Lower lobe of right lung (tissue), 2 donors: Measurements from ENCODE around the gene RNPEPL1. TPM values are rescaled to one million over a fixed set of nuclear protein-coding genes. Genes with fewer than 3 reads are reported as not detected.

Experiments used
- ATAC-seq, 2 donors: fragments of 200-7000 bp; cut with Tn5 transposase; one replicate each; pipeline ENCODE4 v1.9.1; 2020 to 2022; ENCODE audit warnings: mild to moderate bottlenecking in 2 of 2, moderate library complexity in 2 of 2
- DNase-seq: peaks from one replicate; pipeline ENCODE4 v3.0.0-alpha.2; 2020
- H3K27ac ChIP-seq: fragments of 200-600 bp; one replicate; pipeline ENCODE4 v1.8.0; 2022
- H3K27me3 ChIP-seq: fragments of 200-600 bp; one replicate; pipeline ENCODE4 v1.8.0; 2022; ENCODE audit warnings: low read depth
- H3K36me3 ChIP-seq: fragments of 200-600 bp; one replicate; pipeline ENCODE4 v1.8.0; 2022; ENCODE audit warnings: mild to moderate bottlenecking
- H3K4me1 ChIP-seq: fragments of 200-600 bp; one replicate; pipeline ENCODE4 v1.8.0; 2022
- H3K4me3 ChIP-seq: fragments of 200-600 bp; one replicate; pipeline ENCODE4 v1.8.0; 2022; ENCODE audit warnings: mild to moderate bottlenecking
- H3K9me3 ChIP-seq: fragments of 200-600 bp; one replicate; pipeline ENCODE4 v1.8.0; 2022
- intact Hi-C: fragments of 100-400 bp; cut with DNase I; formaldehyde crosslinking; loops from one replicate; pipeline ENCODE4 v1.11.0; 2022
- total RNA-seq: library from RNA; stranded (reverse); fragmentation: NEBNext Ultra II Directional; extraction: Animal tissue kit (Norgen Biotek cat#: 25700); gene quantifications from one replicate; pipeline ENCODE4 v1.2.1, GENCODE V29; 2021
- TF ChIP-seq, protein P1 (sequence below): fragments of 200-600 bp; IDR thresholded peaks from one replicate; pipeline ENCODE4 v1.8.0; 2022; ENCODE audit warnings: antibody characterized with exemption, mild to moderate bottlenecking
- donor health status: DM: no; HTN: yes; CAD: no; lungs with severe emphysema.

Gene RNPEPL1
- total RNA-seq, 1 donor from 2014 or later: 102 TPM

DNA sequence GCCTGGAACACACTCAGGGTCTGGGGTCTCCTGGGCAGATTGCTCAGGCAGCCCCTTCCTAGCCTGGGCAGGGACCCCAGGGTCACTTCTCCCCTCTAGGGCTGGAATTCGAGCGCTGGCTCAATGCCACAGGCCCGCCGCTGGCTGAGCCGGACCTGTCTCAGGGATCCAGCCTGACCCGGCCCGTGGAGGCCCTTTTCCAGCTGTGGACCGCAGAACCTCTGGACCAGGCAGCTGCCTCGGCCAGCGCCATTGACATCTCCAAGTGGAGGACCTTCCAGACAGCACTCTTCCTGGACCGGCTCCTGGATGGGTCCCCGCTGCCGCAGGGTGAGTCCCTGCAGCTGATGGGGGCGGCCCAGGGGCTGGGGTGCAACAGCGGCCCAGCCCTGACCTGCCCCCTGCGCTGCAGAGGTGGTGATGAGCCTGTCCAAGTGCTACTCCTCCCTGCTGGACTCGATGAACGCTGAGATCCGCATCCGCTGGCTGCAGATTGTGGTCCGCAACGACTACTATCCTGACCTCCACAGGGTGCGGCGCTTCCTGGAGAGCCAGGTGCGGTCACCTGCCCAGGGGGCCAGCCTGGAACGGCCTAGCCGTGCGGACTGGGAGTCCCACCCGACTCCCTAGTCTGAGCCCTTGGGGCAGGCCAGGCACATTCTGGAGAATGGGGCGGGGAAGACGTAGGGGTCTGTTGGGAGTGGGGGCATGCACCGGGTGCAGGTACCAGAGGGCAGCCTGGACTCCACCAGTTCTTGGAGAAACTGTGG is 8.3 kb downstream of the RNPEPL1 start:
- H3K36me3 ChIP-seq: peaks cover 65% of the 10 kb centered on the region
- no peak for ATAC-seq
- peak; percentile 41 for DNase-seq

DNA sequence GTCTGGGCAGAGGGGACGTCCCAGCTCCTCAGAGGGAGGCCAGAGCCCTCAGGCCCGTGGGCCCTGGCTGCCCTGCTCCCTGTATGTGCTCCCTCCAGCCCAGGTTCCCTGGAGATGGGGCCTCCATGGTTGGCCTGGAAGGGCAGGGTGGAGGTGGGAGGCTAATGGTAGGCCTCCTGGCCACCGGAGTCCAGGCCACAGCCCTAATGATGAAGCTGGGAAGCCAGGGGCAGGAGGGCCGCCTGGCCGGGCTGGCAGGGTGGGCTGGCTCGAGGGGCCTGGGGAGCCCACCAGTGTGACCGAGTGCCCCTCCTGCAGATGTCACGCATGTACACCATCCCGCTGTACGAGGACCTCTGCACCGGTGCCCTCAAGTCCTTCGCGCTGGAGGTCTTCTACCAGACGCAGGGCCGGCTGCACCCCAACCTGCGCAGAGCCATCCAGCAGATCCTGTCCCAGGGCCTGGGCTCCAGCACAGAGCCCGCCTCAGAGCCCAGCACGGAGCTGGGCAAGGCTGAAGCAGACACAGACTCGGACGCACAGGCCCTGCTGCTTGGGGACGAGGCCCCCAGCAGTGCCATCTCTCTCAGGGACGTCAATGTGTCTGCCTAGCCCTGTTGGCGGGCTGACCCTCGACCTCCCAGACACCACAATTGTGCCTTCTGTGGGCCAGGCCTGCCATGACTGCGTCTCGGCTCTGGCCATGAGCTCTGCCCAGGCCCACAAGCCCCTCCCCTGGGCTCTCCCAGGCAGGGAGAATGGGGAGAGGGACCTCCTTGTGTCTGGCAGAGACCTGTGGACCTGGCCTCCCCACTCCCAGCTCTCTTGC is 9.2 kb downstream of the RNPEPL1 start:
- Histone ChIP-seq H3K27me3 (no peaks in the 10 kb centered on the region), H3K9me3 (no peaks in the 10 kb centered on the region), H3K36me3 (peaks cover 60% of the 10 kb centered on the region), H3K4me1 (peaks cover 32% of the 10 kb centered on the region), H3K27ac (no peak overlapping the region), H3K4me3 (no peak overlapping the region)
- intact Hi-C loops: no loop called here
- TF ChIP-seq, protein P1, sequence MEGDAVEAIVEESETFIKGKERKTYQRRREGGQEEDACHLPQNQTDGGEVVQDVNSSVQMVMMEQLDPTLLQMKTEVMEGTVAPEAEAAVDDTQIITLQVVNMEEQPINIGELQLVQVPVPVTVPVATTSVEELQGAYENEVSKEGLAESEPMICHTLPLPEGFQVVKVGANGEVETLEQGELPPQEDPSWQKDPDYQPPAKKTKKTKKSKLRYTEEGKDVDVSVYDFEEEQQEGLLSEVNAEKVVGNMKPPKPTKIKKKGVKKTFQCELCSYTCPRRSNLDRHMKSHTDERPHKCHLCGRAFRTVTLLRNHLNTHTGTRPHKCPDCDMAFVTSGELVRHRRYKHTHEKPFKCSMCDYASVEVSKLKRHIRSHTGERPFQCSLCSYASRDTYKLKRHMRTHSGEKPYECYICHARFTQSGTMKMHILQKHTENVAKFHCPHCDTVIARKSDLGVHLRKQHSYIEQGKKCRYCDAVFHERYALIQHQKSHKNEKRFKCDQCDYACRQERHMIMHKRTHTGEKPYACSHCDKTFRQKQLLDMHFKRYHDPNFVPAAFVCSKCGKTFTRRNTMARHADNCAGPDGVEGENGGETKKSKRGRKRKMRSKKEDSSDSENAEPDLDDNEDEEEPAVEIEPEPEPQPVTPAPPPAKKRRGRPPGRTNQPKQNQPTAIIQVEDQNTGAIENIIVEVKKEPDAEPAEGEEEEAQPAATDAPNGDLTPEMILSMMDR: no peak
- DNase-seq: no peak
- ATAC-seq: no peak

More for the DNA sequence above, 8.3 kb downstream of the RNPEPL1 start:
- H3K4me1 ChIP-seq: peaks cover 32% of the 10 kb centered on the region
- no peak overlapping the region for H3K4me3 ChIP-seq
- TF ChIP-seq, protein P1: no peak
- intact Hi-C loops: no loop called here
- H3K9me3 ChIP-seq: no peaks in the 10 kb centered on the region
- H3K27ac ChIP-seq: no peak overlapping the region
- no peaks in the 10 kb centered on the region for H3K27me3 ChIP-seq

DNA sequence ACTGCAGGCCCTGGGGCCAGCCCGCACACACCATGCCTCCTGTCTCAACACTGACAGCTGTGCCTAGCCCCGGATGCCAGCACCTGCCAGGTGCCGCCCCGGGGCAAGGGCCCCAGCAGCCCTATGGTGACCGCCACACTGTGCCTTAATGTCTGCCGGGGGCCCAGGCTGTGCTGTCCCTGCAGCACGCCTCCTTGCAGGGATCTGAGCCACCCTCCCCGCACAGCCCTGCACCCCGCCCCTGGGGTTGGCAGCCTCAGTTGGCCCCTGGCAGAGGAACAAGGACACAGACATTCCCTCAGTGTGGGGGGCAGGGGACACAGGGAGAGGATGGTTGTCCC is 9.8 kb downstream of the RNPEPL1 start:
- intact Hi-C loops: no loop called here
- DNase-seq: no peak
- Histone ChIP-seq H3K4me3 (no peak overlapping the region), H3K9me3 (no peaks in the 10 kb centered on the region), H3K27me3 (no peaks in the 10 kb centered on the region), H3K4me1 (peaks cover 32% of the 10 kb centered on the region), H3K36me3 (peaks cover 54% of the 10 kb centered on the region), H3K27ac (no peak overlapping the region)
- ATAC-seq: no peak
- TF ChIP-seq, protein P1: no peak

DNA sequence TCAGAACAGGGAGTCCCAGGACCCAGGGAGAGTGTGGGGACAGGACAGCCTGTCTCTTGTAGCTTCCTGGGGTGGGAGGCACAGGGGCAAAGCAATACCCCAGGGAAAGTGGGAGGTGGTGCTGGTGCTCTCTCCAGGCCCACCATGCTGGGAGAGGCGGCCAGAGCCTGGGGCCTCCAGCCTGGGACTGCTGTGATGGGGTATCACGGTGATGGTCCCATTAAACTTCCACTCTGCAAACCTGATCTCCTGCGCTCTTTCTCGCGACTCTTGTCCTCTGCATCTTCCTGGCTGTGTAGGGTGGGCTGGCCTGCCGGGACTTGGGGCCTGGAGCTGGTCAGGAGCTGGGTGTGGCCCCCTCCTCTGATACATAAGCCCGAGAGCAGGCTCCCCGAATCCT is 10.2 kb downstream of the RNPEPL1 start:
- Histone ChIP-seq H3K36me3 (peaks cover 50% of the 10 kb centered on the region), H3K27ac (peak overlapping the region; percentile 79), H3K27me3 (no peaks in the 10 kb centered on the region), H3K9me3 (no peaks in the 10 kb centered on the region), H3K4me3 (no peak overlapping the region), H3K4me1 (peaks cover 32% of the 10 kb centered on the region)
- DNase-seq: no peak
- no peak for ATAC-seq
- TF ChIP-seq, protein P1: no peak
- intact Hi-C loops: no loop called here

DNA sequence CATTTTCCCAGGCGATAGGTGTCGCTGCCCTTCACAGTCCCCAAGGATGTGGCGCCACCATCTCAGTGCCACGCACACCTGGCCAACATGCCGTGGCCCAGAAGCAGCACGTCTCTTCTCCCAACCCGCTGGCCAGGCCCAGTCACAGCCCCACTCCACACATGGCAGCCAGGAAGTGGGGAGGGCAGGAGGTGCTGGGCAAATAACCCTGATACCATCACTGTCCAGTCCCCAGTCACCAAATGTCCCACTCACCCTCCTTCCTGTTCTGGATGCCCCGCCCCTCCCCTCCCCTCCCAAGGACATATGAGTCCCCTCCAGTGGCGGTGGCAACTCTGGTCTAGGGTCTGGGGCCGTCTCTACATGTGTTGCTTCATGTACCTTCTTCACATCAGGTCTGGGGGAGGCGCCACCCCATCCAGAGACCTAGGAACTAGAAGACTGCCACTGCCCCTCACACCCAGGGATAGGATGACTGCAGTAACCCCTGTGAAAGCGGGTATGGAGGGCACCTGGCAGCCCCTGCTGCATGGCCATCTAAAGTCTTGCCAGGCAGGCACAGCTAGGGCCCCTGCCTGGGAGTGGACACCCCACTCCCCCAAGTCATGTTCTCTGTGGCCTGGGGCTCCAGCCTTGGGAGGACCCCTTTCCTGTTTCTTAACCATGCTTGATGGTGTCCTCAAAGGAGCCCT is 10.9 kb downstream of the RNPEPL1 start:
- intact Hi-C loops: no loop called here
- no peaks in the 10 kb centered on the region for H3K9me3 ChIP-seq
- TF ChIP-seq, protein P1: no peak
- H3K4me1 ChIP-seq: peaks cover 34% of the 10 kb centered on the region
- no peaks in the 10 kb centered on the region for H3K27me3 ChIP-seq
- ATAC-seq (no peak), DNase-seq (no peak)
- H3K27ac ChIP-seq: peak overlapping the region; percentile 79
- H3K4me3 ChIP-seq: no peak overlapping the region
- H3K36me3 ChIP-seq: peaks cover 42% of the 10 kb centered on the region
